Posterior cingulate gyrus (tissue), 11 donors: ENCODE results near the gene PNCK.

Experiments used
- DNase-seq, 10 donors: peaks; one replicate each; pipeline versions ENCODE4 v3.0.0 to v3.0.0-alpha.2; 2020 to 2021; ENCODE audit warnings: mixed read lengths in 3 of 10
- intact Hi-C: fragments of 100-400 bp; cut with DNase I; formaldehyde crosslinking; loops from one replicate; pipeline ENCODE4 v1.15.1; 2023

The PNCK gene

GRCh38 chrX:153634236-153634635 is 39.4 kb downstream of the PNCK start:
- DNase-seq, result peak in 1 of 10 donors; percentile 46
- intact Hi-C loops, result no loop called here

- DNase-seq, result peak in 2 of 10 donors; percentile 62 to 64
- intact Hi-C loops, result no loop called here
Measured at GRCh38 chrX:153633607-153634180, 39.9 kb downstream of the PNCK start.

GRCh38 chrX:153633048-153633447 is 40.6 kb downstream of the PNCK start:
- intact Hi-C loops, result no loop called here
- DNase-seq, result peak in 2 of 10 donors; percentile 0 to 39

GRCh38 chrX:153632595-153632946 is 41.0 kb downstream of the PNCK start:
- peak in 1 of 10 donors; percentile 73 for DNase-seq
- intact Hi-C loops, result no loop called here

- peak in 1 of 10 donors; percentile 67 for DNase-seq
- intact Hi-C loops, result no loop called here
Measured at GRCh38 chrX:153631907-153632594, 41.6 kb downstream of the PNCK start.

GRCh38 chrX:153631346-153631745 is 42.3 kb downstream of the PNCK start:
- intact Hi-C loops, result no loop called here

GRCh38 chrX:153628665-153629064 is 44.9 kb downstream of the PNCK start:
- peak in 2 of 10 donors; percentile 48 to 74 for DNase-seq

More at GRCh38 chrX:153631346-153631745, 42.3 kb downstream of the PNCK start:
- DNase-seq, result no peak

GRCh38 chrX:153628129-153628528 is 45.5 kb downstream of the PNCK start:
- intact Hi-C loops, result no loop called here
- DNase-seq, result no peak

More at GRCh38 chrX:153628665-153629064, 44.9 kb downstream of the PNCK start:
- intact Hi-C loops, result no loop called here

GRCh38 chrX:153627675-153628111 is 45.9 kb downstream of the PNCK start:
- intact Hi-C loops, result no loop called here
- DNase-seq, result peak in 3 of 10 donors; percentile 11 to 83 (median 80)

GRCh38 chrX:153626863-153627674 is 46.5 kb downstream of the PNCK start:
- intact Hi-C loops, result no loop called here
- peak in 3 of 10 donors; percentile 6 to 74 (median 62) for DNase-seq

GRCh38 chrX:153626025-153626633 is 47.5 kb downstream of the PNCK start:
- peak in 3 of 10 donors; percentile 4 to 73 (median 54) for DNase-seq
- intact Hi-C loops, result no loop called here

GRCh38 chrX:153625271-153626024 is 48.2 kb downstream of the PNCK start:
- intact Hi-C loops, result no loop called here
- peak in 3 of 10 donors; percentile 10 to 79 (median 68) for DNase-seq

- DNase-seq, result peak in 1 of 10 donors; percentile 65
- intact Hi-C loops, result no loop called here
Measured at GRCh38 chrX:153624196-153625091, 49.2 kb downstream of the PNCK start.

GRCh38 chrX:153623310-153624029 is 50.1 kb downstream of the PNCK start:
- peak in 3 of 10 donors; percentile 4 to 66 (median 64) for DNase-seq
- intact Hi-C loops, result no loop called here

- intact Hi-C loops, result no loop called here
- DNase-seq, result no peak
Measured at GRCh38 chrX:153622661-153623309, 50.8 kb downstream of the PNCK start.

- intact Hi-C loops, result no loop called here
- peak in 1 of 10 donors; percentile 63 for DNase-seq
Measured at GRCh38 chrX:153621949-153622598, 51.5 kb downstream of the PNCK start.

- intact Hi-C loops, result no loop called here
- peak in 1 of 10 donors; percentile 21 for DNase-seq
Measured at GRCh38 chrX:153620576-153620975, 53.0 kb downstream of the PNCK start.
